GM18517 (cell line): Measurements from ENCODE around the gene CEACAM8.
"Not testable (repeated sequence)": the region's sequence is repeated elsewhere in the genome, so short reads cannot be mapped to it uniquely, and the experiment has no call there.

Experiments
- ATAC-seq: cut with Tn5 transposase; IDR thresholded peaks from one replicate; pipeline ENCODE4 v1.9.1; 2021; ENCODE audit warnings: mild to moderate bottlenecking, moderate library complexity; ENCODE audit not compliant: unreplicated experiment

Gene CEACAM8

GRCh38 chr19:42576241-42576640 lies 18.5 kb downstream of the CEACAM8 start:
- no peak for ATAC-seq

- ATAC-seq, result no peak
These were observed 21.1 kb downstream of the CEACAM8 start for GRCh38 chr19:42573642-42574041.

- no peak for ATAC-seq
These were observed 23.6 kb downstream of the CEACAM8 start for GRCh38 chr19:42571116-42571515.

GRCh38 chr19:42569193-42569592 lies 25.5 kb downstream of the CEACAM8 start:
- ATAC-seq, result no peak

GRCh38 chr19:42568006-42568405 lies 26.7 kb downstream of the CEACAM8 start:
- ATAC-seq, result no peak

- ATAC-seq, result no peak
These were observed 27.2 kb downstream of the CEACAM8 start for GRCh38 chr19:42567567-42567966.

- no peak for ATAC-seq
These were observed 31.1 kb downstream of the CEACAM8 start for GRCh38 chr19:42563352-42564210.

- no peak for ATAC-seq
These were observed 33.2 kb downstream of the CEACAM8 start for GRCh38 chr19:42561512-42561911.

GRCh38 chr19:42560731-42561130 lies 34.0 kb downstream of the CEACAM8 start:
- no peak for ATAC-seq

GRCh38 chr19:42558450-42559150 lies 36.1 kb downstream of the CEACAM8 start:
- no peak for ATAC-seq

GRCh38 chr19:42557386-42557871 lies 37.3 kb downstream of the CEACAM8 start:
- not testable (repeated sequence) for ATAC-seq

GRCh38 chr19:42555801-42556200 lies 38.9 kb downstream of the CEACAM8 start:
- no peak for ATAC-seq

GRCh38 chr19:42555317-42555716 lies 39.4 kb downstream of the CEACAM8 start:
- no peak for ATAC-seq

GRCh38 chr19:42554046-42554575 lies 40.6 kb downstream of the CEACAM8 start:
- ATAC-seq, result no peak

GRCh38 chr19:42553292-42554045 lies 41.3 kb downstream of the CEACAM8 start:
- ATAC-seq, result no peak

- ATAC-seq, result no peak
These were observed 42.3 kb downstream of the CEACAM8 start for GRCh38 chr19:42552086-42553065.

- ATAC-seq, result not testable (repeated sequence)
These were observed 44.2 kb downstream of the CEACAM8 start for GRCh38 chr19:42550521-42550920.

GRCh38 chr19:42549067-42549466 lies 45.7 kb downstream of the CEACAM8 start:
- ATAC-seq, result not testable (repeated sequence)

- ATAC-seq, result no peak
These were observed 46.2 kb downstream of the CEACAM8 start for GRCh38 chr19:42548552-42548951.

- no peak for ATAC-seq
These were observed 46.8 kb downstream of the CEACAM8 start for GRCh38 chr19:42547929-42548328.
